Spleen (tissue), 7 donors: Measurements from ENCODE around the gene NECAB2.
"Not testable (repeated sequence)": the region's sequence is repeated elsewhere in the genome, so short reads cannot be mapped to it uniquely, and the experiment has no call there.

Source experiments
- POLR2A ChIP-seq, 3 donors: fragments of 450-650 bp; IDR thresholded peaks; one replicate each; pipeline ENCODE4 v1.5.1; 2017; ENCODE audit warnings: antibody characterized with exemption in 3 of 3, mild to moderate bottlenecking in 1 of 3
- TF ChIP-seq, protein P1 (sequence below), 11 experiments: fragments of 200-600 bp in 7 of 11; fragments of 450-650 bp in 4 of 11; sonication (generic) in 4 of 11; IDR thresholded peaks in 8 of 11; conservative IDR thresholded peaks in 3 of 11; 1 replicate in 7 of 11; 2 replicates in 4 of 11; pipeline versions ENCODE4 v1.4.0 to v1.8.0; 2016 to 2021; ENCODE audit warnings: antibody characterized with exemption in 11 of 11, inconsistent platforms in 4 of 11, mild to moderate bottlenecking in 1 of 11
- donor health status: DM: no; HTN: no; CAD: no; lungs with moderate emphysema.
- donor health status: DM: no; HTN: no; CAD: no.
- donor health status: DM: no; HTN: no; CAD: no.

GRCh38 chr16:83950862-83951399 lies 17.1 kb upstream of the NECAB2 start:
- TF ChIP-seq POLR2A (IDR thresholded peaks at IDR 0.05): not testable (repeated sequence)
- TF ChIP-seq, protein P1, sequence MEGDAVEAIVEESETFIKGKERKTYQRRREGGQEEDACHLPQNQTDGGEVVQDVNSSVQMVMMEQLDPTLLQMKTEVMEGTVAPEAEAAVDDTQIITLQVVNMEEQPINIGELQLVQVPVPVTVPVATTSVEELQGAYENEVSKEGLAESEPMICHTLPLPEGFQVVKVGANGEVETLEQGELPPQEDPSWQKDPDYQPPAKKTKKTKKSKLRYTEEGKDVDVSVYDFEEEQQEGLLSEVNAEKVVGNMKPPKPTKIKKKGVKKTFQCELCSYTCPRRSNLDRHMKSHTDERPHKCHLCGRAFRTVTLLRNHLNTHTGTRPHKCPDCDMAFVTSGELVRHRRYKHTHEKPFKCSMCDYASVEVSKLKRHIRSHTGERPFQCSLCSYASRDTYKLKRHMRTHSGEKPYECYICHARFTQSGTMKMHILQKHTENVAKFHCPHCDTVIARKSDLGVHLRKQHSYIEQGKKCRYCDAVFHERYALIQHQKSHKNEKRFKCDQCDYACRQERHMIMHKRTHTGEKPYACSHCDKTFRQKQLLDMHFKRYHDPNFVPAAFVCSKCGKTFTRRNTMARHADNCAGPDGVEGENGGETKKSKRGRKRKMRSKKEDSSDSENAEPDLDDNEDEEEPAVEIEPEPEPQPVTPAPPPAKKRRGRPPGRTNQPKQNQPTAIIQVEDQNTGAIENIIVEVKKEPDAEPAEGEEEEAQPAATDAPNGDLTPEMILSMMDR (IDR thresholded peaks at IDR 0.05 in 8 of 11, conservative IDR thresholded peaks at IDR 0.05 in 3 of 11): not testable (repeated sequence)
